HepG2 (cell line): ENCODE measurements around the gene KREMEN1. TPM values are rescaled to one million over a fixed set of nuclear protein-coding genes. Genes with fewer than 3 reads are reported as not detected.

Experiments used
- ATAC-seq: fragments of 200-7000 bp; cut with Tn5 transposase; 3 replicates; pipeline ENCODE4 v1.9.1; 2020; ENCODE audit warnings: mild to moderate bottlenecking, moderate library complexity
- BruUV-seq: library from RNA; stranded (reverse); fragments of 400-500 nt; replicated peaks from 2 replicates; lab custom pipeline; 2021; lab: Mats Ljungman, UMichigan
- CTCF ChIA-PET: fragments of 300-600 bp; formaldehyde crosslinking; extraction: SDS; loops from one replicate; lab custom pipeline; 2021; ENCODE audit warnings: low total read pairs, inconsistent platforms, low intra/inter-chr PET ratio; lab: Yijun Ruan, JAX
- POLR2A ChIA-PET: fragments of 350-600 bp; sonication (Branson Sonifier 250); formaldehyde crosslinking; loops from one replicate; lab custom pipeline; 2020; ENCODE audit warnings: antibody characterized with exemption, inconsistent platforms; lab: Yijun Ruan, JAX
- DNase-seq: peaks from one replicate; pipeline ENCODE4 v3.0.0-alpha.2; 2015; ENCODE audit warnings: low spot score
- FAIRE-seq: peaks from 3 replicates; lab custom pipeline; 2011; peaks lifted over from hg19 to GRCh38; lab: Jason Lieb, UNC
- H2AFZ ChIP-seq: one replicate; pipeline ENCODE4 v1.6.1; 2011; ENCODE audit warnings: low read length, inconsistent platforms
- H3K27ac ChIP-seq: fragments of 300-600 bp; 3 replicates; pipeline ENCODE4 v1.8.0; 2011; ENCODE audit warnings: mixed run types, mild to moderate bottlenecking, mixed read lengths, low read length, inconsistent platforms; ENCODE audit not compliant: insufficient read depth; ENCODE audit errors: extremely low read length
- H3K27me3 ChIP-seq, 2 experiments: fragments of 200-600 bp in 1 of 2; 2 replicates in 1 of 2; 3 replicates in 1 of 2; pipeline versions ENCODE4 v1.6.0 to v1.8.0; 2011; ENCODE audit warnings: low read length in 2 of 2, mild to moderate bottlenecking in 2 of 2, moderate library complexity in 2 of 2, inconsistent platforms in 1 of 2; ENCODE audit not compliant: insufficient read depth in 2 of 2, control insufficient read depth in 1 of 2
- H3K36me3 ChIP-seq, 2 experiments: fragments of 200-600 bp in 1 of 2; replicated peaks in 1 of 2; 2 replicates in 1 of 2; 3 replicates in 1 of 2; pipeline versions ENCODE4 v1.5.1 to v1.8.0; 2011; ENCODE audit warnings: low read length in 2 of 2, inconsistent platforms in 1 of 2; ENCODE audit not compliant: insufficient read depth in 2 of 2, control insufficient read depth in 1 of 2
- H3K4me1 ChIP-seq: 2 replicates; pipeline ENCODE4 v1.5.1; 2012; ENCODE audit warnings: low read length, inconsistent platforms; ENCODE audit not compliant: insufficient read depth
- H3K4me2 ChIP-seq: 2 replicates; pipeline ENCODE4 v1.6.0; 2011; ENCODE audit warnings: low read depth, low read length, inconsistent platforms
- H3K4me3 ChIP-seq, 3 experiments: fragments of 200-600 bp in 1 of 3; sonication (generic), shearing (Covaris generic) in 1 of 3; replicated peaks in 1 of 3; 2 replicates each; pipeline ENCODE4 v1.5.1; 2011 to 2016; ENCODE audit warnings: low read length in 3 of 3, inconsistent platforms in 2 of 3, low read depth in 2 of 3, mild to moderate bottlenecking in 2 of 3, control low read depth in 1 of 3, mixed read lengths in 1 of 3; ENCODE audit not compliant: insufficient read depth in 1 of 3
- H3K79me2 ChIP-seq: one replicate; pipeline ENCODE4 v1.6.1; 2011; ENCODE audit warnings: low read length, inconsistent platforms; ENCODE audit not compliant: insufficient read depth
- H3K9ac ChIP-seq: 2 replicates; pipeline ENCODE4 v1.6.0; 2011; ENCODE audit warnings: mild to moderate bottlenecking, low read depth, low read length, inconsistent platforms; ENCODE audit not compliant: insufficient read depth
- H3K9me3 ChIP-seq: 2 replicates; pipeline ENCODE4 v1.5.1; 2012; ENCODE audit warnings: mild to moderate bottlenecking, low read length
- H4K20me1 ChIP-seq: 2 replicates; pipeline ENCODE4 v1.6.0; 2011; ENCODE audit warnings: inconsistent platforms, mild to moderate bottlenecking, low read length, moderate library complexity; ENCODE audit not compliant: insufficient read depth
- SOX5 ChIP-seq: IDR thresholded peaks from 2 replicates; pipeline ENCODE4 v1.6.1; 2016; ENCODE audit warnings: borderline replicate concordance
- TAF1 ChIP-seq: sonication (generic); formaldehyde crosslinking; IDR thresholded peaks from 2 replicates; pipeline ENCODE4 v1.4.0; 2020; ENCODE audit warnings: missing genetic modification reagents
- ZNF512B ChIP-seq: sonication (generic); formaldehyde crosslinking; IDR thresholded peaks from 2 replicates; pipeline ENCODE4 v1.5.1; 2020; ENCODE audit warnings: missing genetic modification reagents, mild to moderate bottlenecking, borderline replicate concordance
- ZNF772 ChIP-seq: sonication (generic); formaldehyde crosslinking; IDR thresholded peaks from 2 replicates; pipeline ENCODE4 v1.5.0; 2020; ENCODE audit warnings: mild to moderate bottlenecking, missing genetic modification reagents
- WGBS: methylation state at CpG from one replicate; pipeline ENCODE4 v1.1.6; 2017; ENCODE audit warnings: low lambda C conversion rate; 5-methylcytosine and 5-hydroxymethylcytosine counted together
- in situ Hi-C: cut with HindIII; loops from 2 replicates; pipeline ENCODE4 v1.10.0; 2017; ENCODE audit warnings: low pct_unique_long_range_greater_than_20kb; ENCODE audit not compliant: extremely low pct_ligation_motif_present
- intact Hi-C: fragments of 100-400 bp; cut with micrococcal nuclease; formaldehyde crosslinking; loops from one replicate; pipeline ENCODE4 v1.10.0; 2022; ENCODE audit not compliant: unreplicated experiment
- polyA plus RNA-seq, 8 experiments: library from polyadenylated mRNA; depleted of rRNA in 3 of 8; stranded (reverse) in 7 of 8; unstranded in 1 of 8; fragments of >200 nt; fragmentation: Illumina TruSeq in 4 of 8; extraction: Trizol in 4 of 8; gene quantifications; 2 replicates each; pipeline versions ENCODE4 v1.2.1 to v1.2.3, GENCODE V29; 2011 to 2016; ENCODE audit warnings: low read depth in 4 of 8, missing spikeins in 1 of 8, mixed read lengths in 1 of 8; ENCODE audit not compliant: insufficient read depth in 1 of 8
- total RNA-seq, 5 experiments: library from RNA; depleted of rRNA; stranded (reverse); fragments of >200 nt; fragmentation: Illumina TruSeq; extraction: Trizol; gene quantifications; 2 replicates each; pipeline ENCODE4 v1.2.3, GENCODE V29; 2016; ENCODE audit warnings: low read depth in 1 of 5
- TF ChIP-seq, protein P1 (sequence below): sonication (generic); formaldehyde crosslinking; IDR thresholded peaks from 2 replicates; pipeline ENCODE4 v1.5.1; 2020; ENCODE audit warnings: missing genetic modification reagents, mild to moderate bottlenecking, borderline replicate concordance
- TF ChIP-seq, protein P2 (sequence below): IDR thresholded peaks from 2 replicates; pipeline ENCODE4 v1.6.1; 2016; ENCODE audit warnings: low read depth
- TF ChIP-seq, protein P3 (sequence below): sonication (generic); formaldehyde crosslinking; IDR thresholded peaks from 2 replicates; pipeline ENCODE4 v1.8.1; 2023; ENCODE audit warnings: mild to moderate bottlenecking, missing genetic modification reagents, borderline replicate concordance

Gene KREMEN1
- total and polyA plus RNA-seq, 2 of the 13 experiments (the other 11 are each of a cell fraction or from before 2014, with no cell fraction given), result 9.8 to 13.8 TPM

DNA sequence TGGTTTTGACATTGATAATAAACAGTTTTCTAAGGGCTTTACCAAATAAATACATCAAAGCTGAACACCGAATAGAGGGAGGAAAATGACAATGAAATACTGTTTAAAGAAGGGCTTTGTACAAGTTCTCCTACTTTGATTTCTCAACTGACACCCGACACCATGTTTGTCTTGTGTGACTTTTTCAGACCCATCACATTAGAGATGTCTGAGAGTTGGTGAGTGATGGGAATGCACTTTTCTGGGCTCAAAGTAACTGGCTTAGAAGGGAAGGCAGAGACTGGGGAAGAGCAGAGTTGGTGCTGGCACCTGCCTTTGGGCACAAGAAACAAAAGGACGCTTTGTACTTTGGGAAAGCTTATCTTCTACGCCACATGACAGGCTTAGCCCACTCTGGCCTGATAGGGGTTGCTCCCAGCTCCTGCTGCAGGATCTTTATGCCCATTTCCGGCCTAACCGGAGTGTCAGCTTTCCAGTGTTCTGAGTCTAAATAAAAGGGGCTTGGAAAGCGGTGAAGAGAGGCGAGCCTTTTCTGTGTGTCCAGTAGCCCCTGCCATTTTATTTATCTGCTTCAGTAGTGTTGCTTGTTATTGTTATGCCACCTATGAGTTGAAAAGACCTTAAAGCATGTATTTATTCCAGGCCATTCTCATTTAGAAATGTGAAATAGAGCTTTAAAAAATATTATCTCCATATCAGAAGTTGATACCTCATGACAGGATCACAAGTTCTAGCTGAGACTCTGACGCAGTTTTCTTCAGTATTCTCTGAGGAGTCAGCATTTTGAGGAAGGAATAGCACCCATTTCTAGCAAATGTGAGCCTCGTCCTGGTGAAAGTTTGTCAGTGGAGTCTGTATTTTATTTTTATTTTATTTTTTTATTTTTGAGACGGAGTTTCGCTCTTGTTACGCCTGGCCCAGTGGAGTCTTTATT lies 24.2 kb downstream of the KREMEN1 start (continued):
- TF ChIP-seq ZNF512B (CRISPR knock-in tag) (peak; percentile 83; the same call in 1 of the 2 replicates), ZNF772 (0 out of 2 replicates have a peak, but pooled peaks have one; percentile 42)
- TF ChIP-seq, protein P1, sequence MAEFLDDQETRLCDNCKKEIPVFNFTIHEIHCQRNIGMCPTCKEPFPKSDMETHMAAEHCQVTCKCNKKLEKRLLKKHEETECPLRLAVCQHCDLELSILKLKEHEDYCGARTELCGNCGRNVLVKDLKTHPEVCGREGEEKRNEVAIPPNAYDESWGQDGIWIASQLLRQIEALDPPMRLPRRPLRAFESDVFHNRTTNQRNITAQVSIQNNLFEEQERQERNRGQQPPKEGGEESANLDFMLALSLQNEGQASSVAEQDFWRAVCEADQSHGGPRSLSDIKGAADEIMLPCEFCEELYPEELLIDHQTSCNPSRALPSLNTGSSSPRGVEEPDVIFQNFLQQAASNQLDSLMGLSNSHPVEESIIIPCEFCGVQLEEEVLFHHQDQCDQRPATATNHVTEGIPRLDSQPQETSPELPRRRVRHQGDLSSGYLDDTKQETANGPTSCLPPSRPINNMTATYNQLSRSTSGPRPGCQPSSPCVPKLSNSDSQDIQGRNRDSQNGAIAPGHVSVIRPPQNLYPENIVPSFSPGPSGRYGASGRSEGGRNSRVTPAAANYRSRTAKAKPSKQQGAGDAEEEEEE (CRISPR knock-in tag), result no peak

DNA sequence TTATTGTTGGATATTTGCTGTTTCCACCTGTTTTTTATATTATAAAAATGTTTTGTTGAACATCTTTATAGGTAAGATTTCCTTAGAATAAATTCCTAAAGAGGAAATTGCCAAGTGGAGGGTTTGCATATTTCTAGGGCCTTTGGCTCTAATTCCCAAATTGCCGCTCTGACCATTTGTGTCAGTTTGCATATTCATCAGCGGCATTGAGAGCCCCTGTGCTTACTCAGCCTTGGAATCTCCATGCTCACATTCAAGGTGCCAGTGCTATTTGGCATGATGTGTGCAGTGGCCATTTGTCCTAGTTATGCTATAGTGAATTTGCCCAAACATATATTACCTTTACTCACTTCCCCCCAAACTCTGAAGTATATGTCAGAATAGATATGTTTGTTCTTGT lies 25.5 kb downstream of the KREMEN1 start:
- WGBS, result 100% methylated on average over 2 of the region's 2 CpGs
- H3K4me3 ChIP-seq, result no peak overlapping the region
- H3K9me3 ChIP-seq, result no peaks in the 10 kb centered on the region
- no peaks in the 10 kb centered on the region for H3K79me2 ChIP-seq
- H3K4me1 ChIP-seq, result peaks cover 43% of the 10 kb centered on the region
- BruUV-seq, result no TSS peak
- peaks cover 7% of the 10 kb centered on the region; the same call in 1 of the 2 replicates for H4K20me1 ChIP-seq
- H3K36me3 ChIP-seq, result no peaks in the 10 kb centered on the region; a peak in 1 of 5 replicates
- H3K27ac ChIP-seq, result no peak overlapping the region
- no peak for ATAC-seq
- no peaks in the 10 kb centered on the region for H3K27me3 ChIP-seq
- CTCF ChIA-PET, result no interaction called here
- in situ Hi-C loops (no loop called here), intact Hi-C loops (no loop called here)
- no peak for FAIRE-seq
- H3K9ac ChIP-seq, result no peak overlapping the region
- H2AFZ ChIP-seq, result no peak overlapping the region
- POLR2A ChIA-PET, result no interaction called here
- TF ChIP-seq, protein P2, sequence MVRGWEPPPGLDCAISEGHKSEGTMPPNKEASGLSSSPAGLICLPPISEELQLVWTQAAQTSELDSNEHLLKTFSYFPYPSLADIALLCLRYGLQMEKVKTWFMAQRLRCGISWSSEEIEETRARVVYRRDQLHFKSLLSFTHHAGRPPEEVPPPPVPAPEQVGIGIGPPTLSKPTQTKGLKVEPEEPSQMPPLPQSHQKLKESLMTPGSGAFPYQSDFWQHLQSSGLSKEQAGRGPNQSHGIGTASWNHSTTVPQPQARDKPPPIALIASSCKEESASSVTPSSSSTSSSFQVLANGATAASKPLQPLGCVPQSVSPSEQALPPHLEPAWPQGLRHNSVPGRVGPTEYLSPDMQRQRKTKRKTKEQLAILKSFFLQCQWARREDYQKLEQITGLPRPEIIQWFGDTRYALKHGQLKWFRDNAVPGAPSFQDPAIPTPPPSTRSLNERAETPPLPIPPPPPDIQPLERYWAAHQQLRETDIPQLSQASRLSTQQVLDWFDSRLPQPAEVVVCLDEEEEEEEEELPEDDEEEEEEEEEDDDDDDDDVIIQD (CRISPR knock-in tag), result no peak
- TF ChIP-seq SOX5 (CRISPR knock-in tag), result no peak
- TF ChIP-seq, protein P3, sequence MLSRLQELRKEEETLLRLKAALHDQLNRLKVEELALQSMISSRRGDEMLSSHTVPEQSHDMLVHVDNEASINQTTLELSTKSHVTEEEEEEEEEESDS, result no peak
- no peak for TF ChIP-seq TAF1 (CRISPR knock-in tag)
- no peak overlapping the region for H3K4me2 ChIP-seq
- no peak for DNase-seq
